HEK293 (cell line): ENCODE measurements around the gene TLR5.

Experiments used
- TCF7L2 ChIP-seq: IDR thresholded peaks from 2 replicates; pipeline ENCODE4 v1.6.1; 2011; ENCODE audit warnings: low read depth, mild to moderate bottlenecking, inconsistent platforms, low read length, moderate library complexity, borderline replicate concordance
- ZNF280C ChIP-seq: fragments of 450-650 bp; formaldehyde crosslinking; IDR thresholded peaks from 2 replicates; pipeline ENCODE4 v1.5.1; 2016; ENCODE audit warnings: missing biosample characterization, missing genetic modification characterization
- ZNF561 ChIP-seq: fragments of 450-650 bp; IDR thresholded peaks from 2 replicates; pipeline ENCODE4 v1.5.1; 2018; ENCODE audit warnings: missing biosample characterization, missing genetic modification characterization, borderline replicate concordance

- no peak for TF ChIP-seq ZNF280C (tag by site-specific recombination)
- no peak for TF ChIP-seq ZNF561 (tag by site-specific recombination)
- TF ChIP-seq TCF7L2 = no peak
These were observed 83.5 kb downstream of the TLR5 start for GRCh38 chr1:223059526-223059925.
